Tibial artery (tissue), 4 donors: ENCODE data around the gene PZP.

ENCODE experiments used
- DNase-seq, 2 donors: peaks; one replicate each; pipeline ENCODE4 v3.0.0-alpha.2; 2019
- H3K27ac ChIP-seq, 2 donors: fragments of 200-600 bp; sonication (generic) in 1 of 2; 1 replicate in 1 of 2; 2 replicates in 1 of 2; pipeline ENCODE4 v1.5.1; 2018 to 2019; ENCODE audit warnings: mild to moderate bottlenecking in 1 of 2
- H3K27me3 ChIP-seq, 2 donors: fragments of 200-600 bp; sonication (generic) in 1 of 2; one replicate each; pipeline versions ENCODE4 v1.5.1 to v1.6.0; 2016 to 2019
- H3K36me3 ChIP-seq, 3 donors: fragments of 200-600 bp; sonication (generic) in 2 of 3; one replicate each; pipeline ENCODE4 v1.5.1; 2016 to 2019; ENCODE audit warnings: mild to moderate bottlenecking in 2 of 3
- H3K4me1 ChIP-seq, 4 donors: fragments of 200-600 bp; sonication (generic) in 2 of 4; 1 replicate in 3 of 4; 2 replicates in 1 of 4; pipeline ENCODE4 v1.5.1; 2016 to 2019
- H3K4me3 ChIP-seq, 2 donors: fragments of 200-600 bp; sonication (generic) in 1 of 2; 1 replicate in 1 of 2; 2 replicates in 1 of 2; pipeline ENCODE4 v1.5.1; 2018 to 2019; ENCODE audit warnings: mild to moderate bottlenecking in 2 of 2
- H3K9me3 ChIP-seq, 3 donors: fragments of 200-600 bp; sonication (generic) in 1 of 3; one replicate each; pipeline ENCODE4 v1.5.1; 2016 to 2019
- intact Hi-C: fragments of 100-400 bp; cut with DNase I; formaldehyde crosslinking; loops from one replicate; pipeline ENCODE4 v1.15.0; 2023; ENCODE audit warnings: low total_unique reads
- TF ChIP-seq, protein P1 (sequence below), 2 experiments: fragments of 200-600 bp in 1 of 2; fragments of 450-650 bp in 1 of 2; IDR thresholded peaks; one replicate each; pipeline ENCODE4 v1.5.1; 2017 to 2019; ENCODE audit warnings: antibody characterized with exemption in 2 of 2, mild to moderate bottlenecking in 1 of 2, moderate library complexity in 1 of 2

The PZP gene

DNA sequence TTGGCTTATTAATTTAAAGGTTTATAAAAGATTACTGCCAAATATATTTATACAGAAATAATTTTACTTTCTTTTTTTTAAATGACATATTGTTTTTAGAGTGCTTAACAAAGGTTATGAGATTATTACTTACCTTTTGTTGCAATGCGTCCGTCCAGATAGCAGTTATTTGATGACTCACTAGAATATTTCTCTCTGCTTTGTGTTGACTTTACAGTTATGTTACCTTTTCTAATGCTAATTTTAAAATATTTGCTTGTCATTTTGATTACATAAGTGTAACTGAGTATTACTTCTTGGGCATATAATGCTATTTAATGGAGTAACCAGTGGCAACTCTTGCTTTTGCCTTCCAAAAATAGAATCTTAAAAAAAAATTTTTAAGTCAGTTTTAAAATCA, 6.3 kb upstream of the PZP start:
- TF ChIP-seq, protein P1, sequence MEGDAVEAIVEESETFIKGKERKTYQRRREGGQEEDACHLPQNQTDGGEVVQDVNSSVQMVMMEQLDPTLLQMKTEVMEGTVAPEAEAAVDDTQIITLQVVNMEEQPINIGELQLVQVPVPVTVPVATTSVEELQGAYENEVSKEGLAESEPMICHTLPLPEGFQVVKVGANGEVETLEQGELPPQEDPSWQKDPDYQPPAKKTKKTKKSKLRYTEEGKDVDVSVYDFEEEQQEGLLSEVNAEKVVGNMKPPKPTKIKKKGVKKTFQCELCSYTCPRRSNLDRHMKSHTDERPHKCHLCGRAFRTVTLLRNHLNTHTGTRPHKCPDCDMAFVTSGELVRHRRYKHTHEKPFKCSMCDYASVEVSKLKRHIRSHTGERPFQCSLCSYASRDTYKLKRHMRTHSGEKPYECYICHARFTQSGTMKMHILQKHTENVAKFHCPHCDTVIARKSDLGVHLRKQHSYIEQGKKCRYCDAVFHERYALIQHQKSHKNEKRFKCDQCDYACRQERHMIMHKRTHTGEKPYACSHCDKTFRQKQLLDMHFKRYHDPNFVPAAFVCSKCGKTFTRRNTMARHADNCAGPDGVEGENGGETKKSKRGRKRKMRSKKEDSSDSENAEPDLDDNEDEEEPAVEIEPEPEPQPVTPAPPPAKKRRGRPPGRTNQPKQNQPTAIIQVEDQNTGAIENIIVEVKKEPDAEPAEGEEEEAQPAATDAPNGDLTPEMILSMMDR (IDR thresholded peaks at IDR 0.05): no peak
- no peaks in the 10 kb centered on the region for H3K9me3 ChIP-seq
- intact Hi-C loops: no loop called here
- no peak for DNase-seq
- H3K4me1 ChIP-seq: no peaks in the 10 kb centered on the region
- H3K36me3 ChIP-seq: no peaks in the 10 kb centered on the region
- H3K27ac ChIP-seq: no peak overlapping the region
- H3K27me3 ChIP-seq: no peaks in the 10 kb centered on the region
- H3K4me3 ChIP-seq: no peak overlapping the region

DNA sequence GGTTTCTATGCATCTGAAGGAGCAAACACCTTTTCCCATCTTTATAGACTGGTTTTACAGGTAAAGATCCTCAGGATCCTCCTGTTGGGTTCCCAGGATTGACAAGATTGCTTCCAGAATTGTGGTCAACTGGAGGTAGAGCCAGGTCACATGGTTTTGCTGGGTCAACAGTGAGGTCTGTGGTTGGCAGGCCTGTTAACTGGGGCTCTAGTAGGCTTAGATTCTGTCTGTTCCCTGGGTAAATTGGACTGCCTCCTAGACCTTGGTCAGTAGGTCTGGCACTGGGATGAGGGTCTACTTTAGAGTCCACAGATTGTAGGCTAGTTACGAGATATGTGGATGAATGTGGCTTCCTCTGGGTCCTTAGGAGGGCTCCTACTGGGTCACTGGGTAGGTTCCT, 3.5 kb upstream of the PZP start:
- Histone ChIP-seq H3K9me3 (no peaks in the 10 kb centered on the region), H3K27me3 (no peaks in the 10 kb centered on the region), H3K27ac (no peak overlapping the region), H3K4me1 (no peaks in the 10 kb centered on the region), H3K36me3 (no peaks in the 10 kb centered on the region), H3K4me3 (no peak overlapping the region)
- TF ChIP-seq, protein P1 (IDR thresholded peaks at IDR 0.05): no peak
- no peak for DNase-seq
- intact Hi-C loops: no loop called here

DNA sequence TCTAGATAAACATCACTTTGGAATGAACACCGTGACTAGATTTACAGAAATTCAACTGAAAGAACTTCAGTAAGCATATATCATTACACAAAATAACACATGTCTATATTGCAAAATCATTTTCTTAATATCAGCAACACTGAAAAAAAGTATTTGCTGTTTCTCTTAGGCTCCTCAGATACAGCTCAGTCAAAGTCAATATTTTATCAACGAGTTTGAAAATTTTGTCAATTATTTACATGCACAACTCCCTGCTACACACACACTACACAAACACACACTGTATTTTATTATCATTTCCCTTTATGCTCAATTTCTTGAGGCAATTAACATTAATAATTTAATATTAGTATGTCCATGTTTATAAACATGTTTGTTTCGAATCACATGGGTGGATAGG, 3.8 kb downstream of the PZP start:
- H3K27ac ChIP-seq: no peak overlapping the region
- no peaks in the 10 kb centered on the region for H3K9me3 ChIP-seq
- no peak for DNase-seq
- H3K4me1 ChIP-seq: no peaks in the 10 kb centered on the region
- no peaks in the 10 kb centered on the region for H3K27me3 ChIP-seq
- H3K4me3 ChIP-seq: no peak overlapping the region
- TF ChIP-seq, protein P1 (IDR thresholded peaks at IDR 0.05): no peak
- H3K36me3 ChIP-seq: no peaks in the 10 kb centered on the region
- intact Hi-C loops: no loop called here

DNA sequence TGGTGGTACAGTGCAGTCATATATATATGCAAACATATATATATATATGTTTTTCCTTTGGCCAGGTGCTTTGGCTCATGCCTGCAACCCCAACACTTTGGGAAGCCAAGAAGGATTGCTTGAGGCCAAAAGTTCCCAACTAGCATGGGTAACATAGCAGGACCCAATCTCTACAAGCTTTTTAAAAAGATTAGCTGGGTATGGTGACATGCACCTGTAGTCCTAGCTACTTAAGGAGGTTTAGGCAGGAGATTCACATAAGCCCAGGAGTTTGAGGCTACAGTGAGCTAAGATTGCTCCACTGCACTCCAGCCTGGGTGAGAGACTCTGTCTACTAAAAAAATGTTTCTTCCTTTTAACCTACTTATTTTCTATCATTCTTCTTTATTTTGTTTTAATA, 10.2 kb downstream of the PZP start:
- no peaks in the 10 kb centered on the region for H3K9me3 ChIP-seq
- H3K27ac ChIP-seq: no peak overlapping the region
- H3K27me3 ChIP-seq: no peaks in the 10 kb centered on the region
- TF ChIP-seq, protein P1 (IDR thresholded peaks at IDR 0.05): no peak
- H3K4me1 ChIP-seq: no peaks in the 10 kb centered on the region
- DNase-seq: no peak
- H3K4me3 ChIP-seq: no peak overlapping the region
- H3K36me3 ChIP-seq: no peaks in the 10 kb centered on the region
- intact Hi-C loops: no loop called here

DNA sequence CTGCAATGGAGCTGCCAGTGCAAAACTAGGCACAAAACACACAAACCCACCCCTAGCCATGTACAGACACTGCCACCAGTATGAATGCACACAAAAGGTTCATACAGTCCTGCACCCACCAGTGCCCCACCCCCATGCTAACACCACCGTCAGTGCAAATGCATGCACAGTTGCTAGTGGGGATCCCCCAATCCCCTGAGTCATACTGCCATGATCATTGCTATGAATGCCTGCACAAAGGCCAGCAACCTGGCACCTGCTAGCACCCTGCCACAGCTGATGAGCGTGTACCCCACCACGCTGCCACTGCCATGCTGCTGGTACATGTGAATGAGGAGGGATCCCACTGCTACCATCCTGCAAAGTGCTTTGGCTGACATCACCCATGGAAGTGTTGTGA, 23.9 kb downstream of the PZP start:
- Histone ChIP-seq H3K27me3 (no peaks in the 10 kb centered on the region), H3K4me3 (no peak overlapping the region), H3K9me3 (no peaks in the 10 kb centered on the region), H3K36me3 (no peaks in the 10 kb centered on the region), H3K4me1 (no peaks in the 10 kb centered on the region), H3K27ac (no peak overlapping the region)
- intact Hi-C loops: no loop called here
- DNase-seq: no peak
- TF ChIP-seq, protein P1 (IDR thresholded peaks at IDR 0.05): no peak

DNA sequence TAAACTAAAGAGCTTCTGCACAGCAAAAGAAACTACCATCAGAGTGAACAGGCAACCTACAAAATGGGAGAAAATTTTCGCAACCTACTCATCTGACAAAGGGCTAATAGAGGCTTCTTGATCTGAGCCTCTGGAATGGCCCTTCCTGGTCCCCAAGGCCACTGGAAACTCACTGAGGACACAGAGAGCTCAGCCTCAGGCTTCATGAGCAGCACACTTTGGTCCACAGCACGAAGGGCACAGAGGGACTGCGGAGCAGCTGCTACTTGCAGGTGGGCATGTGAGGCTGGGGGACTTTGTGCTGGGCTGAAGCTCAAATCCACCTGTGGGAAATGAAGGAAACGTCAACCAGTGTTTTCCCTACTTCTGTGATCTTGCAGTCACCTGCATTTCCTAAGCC, 27.4 kb downstream of the PZP start:
- no peak for DNase-seq
- no peaks in the 10 kb centered on the region for H3K27me3 ChIP-seq
- no peaks in the 10 kb centered on the region for H3K36me3 ChIP-seq
- no peak overlapping the region for H3K27ac ChIP-seq
- intact Hi-C loops: no loop called here
- H3K4me3 ChIP-seq: no peak overlapping the region
- TF ChIP-seq, protein P1 (IDR thresholded peaks at IDR 0.05): no peak
- no peaks in the 10 kb centered on the region for H3K9me3 ChIP-seq
- H3K4me1 ChIP-seq: no peaks in the 10 kb centered on the region
